C4-2B (cell line): ENCODE results near the gene UFM1.

Experiments used
- H3K27ac ChIP-seq: fragments of 450-650 bp; 2 replicates; pipeline ENCODE4 v1.5.1; 2017
- CTCF ChIP-seq: fragments of 450-650 bp; conservative IDR thresholded peaks from 2 replicates; pipeline ENCODE4 v1.5.1; 2017; ENCODE audit warnings: mild to moderate bottlenecking
- ZFX ChIP-seq: fragments of 450-650 bp; IDR thresholded peaks from 2 replicates; pipeline ENCODE4 v1.6.1; 2017

UFM1 gene

DNA sequence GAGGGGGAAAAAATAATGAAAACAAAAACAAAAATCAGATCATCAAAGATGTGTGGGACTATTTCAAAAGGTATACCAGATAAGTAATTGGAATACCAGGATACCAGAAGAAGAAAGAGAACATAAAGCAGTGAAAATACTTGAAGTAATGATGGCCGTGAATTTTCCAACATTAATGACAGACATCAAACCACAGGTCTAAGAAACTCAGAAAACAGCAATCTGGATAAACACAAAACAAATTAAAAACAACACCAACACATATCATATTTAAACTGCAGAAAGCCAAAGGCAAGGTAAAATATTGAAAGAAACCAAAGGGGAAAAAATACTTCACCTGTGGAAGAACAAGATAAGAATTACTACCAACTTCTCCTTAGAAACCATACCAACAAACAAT, 24.2 kb upstream of the UFM1 start:
- TF ChIP-seq CTCF (no peak), ZFX (no peak)
- no peak overlapping the region for H3K27ac ChIP-seq

GRCh38 chr13:38328699-38329098, 21.0 kb upstream of the UFM1 start:
- H3K27ac ChIP-seq: no peak overlapping the region
- no peak for TF ChIP-seq CTCF
- TF ChIP-seq ZFX: no peak

- TF ChIP-seq ZFX (no peak), CTCF (no peak)
- no peak overlapping the region for H3K27ac ChIP-seq
Observed at GRCh38 chr13:38334845-38335244, 14.8 kb upstream of the UFM1 start.

DNA sequence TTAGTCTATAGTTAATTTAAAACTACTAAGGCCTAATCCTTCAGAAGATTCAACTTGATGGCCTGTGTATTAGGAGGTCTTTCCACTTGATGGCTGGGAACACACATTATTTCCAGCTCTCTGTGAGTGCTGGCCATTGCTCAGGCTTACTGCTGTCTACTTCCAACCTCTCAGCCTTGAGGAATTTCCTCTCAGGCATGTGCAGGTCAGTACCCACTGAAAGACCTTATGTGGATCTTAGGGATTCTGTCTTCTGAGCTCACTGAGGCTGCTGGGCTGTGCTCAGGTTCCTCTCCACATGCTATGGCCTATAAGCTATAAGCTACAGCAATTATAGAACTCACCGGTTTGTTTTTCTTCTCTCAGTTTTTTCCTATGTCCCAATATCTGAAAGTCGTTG, 11.6 kb upstream of the UFM1 start:
- TF ChIP-seq ZFX (no peak), CTCF (no peak)
- H3K27ac ChIP-seq: no peak overlapping the region

DNA sequence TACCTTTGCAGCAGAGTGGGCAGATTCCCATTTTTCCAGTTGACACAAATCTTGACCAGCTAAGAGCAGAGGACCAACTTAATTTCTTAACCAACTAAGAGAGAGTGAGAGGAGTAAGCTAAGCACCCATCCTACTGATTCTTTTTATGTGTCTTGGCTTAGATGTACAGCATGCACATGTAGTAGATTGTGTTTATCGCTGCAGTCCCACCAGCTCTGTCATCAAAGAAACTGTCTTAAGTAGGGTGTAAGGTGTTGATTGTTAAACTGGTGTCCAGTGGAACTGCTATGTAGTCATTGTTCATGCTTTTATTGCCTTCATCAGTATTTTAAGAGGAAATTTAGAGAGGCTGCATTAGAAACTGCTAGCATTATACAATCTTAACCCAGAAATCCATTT, 9.0 kb upstream of the UFM1 start:
- TF ChIP-seq ZFX (no peak), CTCF (no peak)
- no peak overlapping the region for H3K27ac ChIP-seq

GRCh38 chr13:38341149-38341692, 8.4 kb upstream of the UFM1 start:
- TF ChIP-seq ZFX (no peak), CTCF (no peak)

GRCh38 chr13:38346764-38347163, 2.9 kb upstream of the UFM1 start:
- H3K27ac ChIP-seq: no peak overlapping the region
- TF ChIP-seq ZFX (no peak), CTCF (no peak)

More at GRCh38 chr13:38341149-38341692, 8.4 kb upstream of the UFM1 start:
- H3K27ac ChIP-seq: no peak overlapping the region
